ENCODE measurements around the gene EYA3.

DNA sequence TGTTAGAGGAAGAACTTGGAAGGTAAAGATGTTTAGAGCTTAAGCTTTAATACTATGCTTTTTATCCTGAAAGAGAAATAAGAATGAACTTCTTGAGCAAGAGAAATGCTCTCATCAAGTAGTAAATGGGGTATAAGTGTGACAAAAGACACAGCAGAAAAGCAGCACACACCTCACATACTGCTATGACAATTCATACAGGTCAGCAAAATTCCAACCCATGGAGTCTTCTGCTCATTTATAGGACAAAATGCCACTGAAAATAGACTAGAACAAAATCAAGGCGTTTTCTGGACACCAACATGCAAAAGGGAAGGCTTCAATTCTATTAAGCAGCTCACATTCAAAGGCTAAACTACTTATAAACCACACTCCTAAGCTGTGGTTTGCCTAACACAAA, 61.2 kb downstream of the EYA3 start:
- no peak for TF ChIP-seq SMC3 (IDR thresholded peaks at IDR 0.05; ENCODE audit: borderline replicate concordance, low read length)
- TF ChIP-seq ATF3 (IDR thresholded peaks at IDR 0.05; ENCODE audit: borderline replicate concordance, extremely low read depth, low read depth, low read length): no peak
